Stimulated activated naive B cell treated with anti-CD40 and anti-IgM and Interleukin-4, amounts not matched to agents 10 μg/mL and 1 μg/mL and 100 μg/mL, for 72 hours (primary cell): Measurements from ENCODE around the gene TERF2IP.
A peak's percentile ranks its signal among the peaks of the same experiment; 100 is the strongest.

Experiments used
- ATAC-seq, 2 donors: fragments of 150-1000 bp; cut with Tn5 transposase; replicated peaks; 2 replicates each; pipeline ENCODE4 v1.10.0; 2021; ENCODE audit warnings: moderate library complexity in 1 of 2
- DNase-seq: peaks from one replicate; pipeline ENCODE4 v3.0.0; 2021
- H3K27ac Mint-ChIP-seq: one replicate; pipeline ENCODE4 v1.8.0; 2022; ENCODE audit warnings: mild to moderate bottlenecking, mixed read lengths
- H3K27me3 Mint-ChIP-seq, 2 donors: one replicate each; pipeline ENCODE4 v1.8.0; 2022; ENCODE audit warnings: mixed read lengths in 2 of 2
- H3K36me3 Mint-ChIP-seq, 2 donors: one replicate each; pipeline ENCODE4 v1.8.0; 2022; ENCODE audit warnings: mixed read lengths in 2 of 2, mild to moderate bottlenecking in 1 of 2
- H3K4me1 Mint-ChIP-seq, 2 donors: one replicate each; pipeline ENCODE4 v1.8.0; 2022; ENCODE audit warnings: mixed read lengths in 2 of 2, mild to moderate bottlenecking in 1 of 2
- H3K4me3 Mint-ChIP-seq, 2 donors: one replicate each; pipeline ENCODE4 v1.8.0; 2022; ENCODE audit warnings: mild to moderate bottlenecking in 2 of 2, mixed read lengths in 2 of 2, moderate library complexity in 1 of 2
- H3K9me3 Mint-ChIP-seq, 2 donors: one replicate each; pipeline ENCODE4 v1.8.0; 2022; ENCODE audit warnings: mixed read lengths in 2 of 2, mild to moderate bottlenecking in 1 of 2

TERF2IP gene, protein sequence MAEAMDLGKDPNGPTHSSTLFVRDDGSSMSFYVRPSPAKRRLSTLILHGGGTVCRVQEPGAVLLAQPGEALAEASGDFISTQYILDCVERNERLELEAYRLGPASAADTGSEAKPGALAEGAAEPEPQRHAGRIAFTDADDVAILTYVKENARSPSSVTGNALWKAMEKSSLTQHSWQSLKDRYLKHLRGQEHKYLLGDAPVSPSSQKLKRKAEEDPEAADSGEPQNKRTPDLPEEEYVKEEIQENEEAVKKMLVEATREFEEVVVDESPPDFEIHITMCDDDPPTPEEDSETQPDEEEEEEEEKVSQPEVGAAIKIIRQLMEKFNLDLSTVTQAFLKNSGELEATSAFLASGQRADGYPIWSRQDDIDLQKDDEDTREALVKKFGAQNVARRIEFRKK

DNA sequence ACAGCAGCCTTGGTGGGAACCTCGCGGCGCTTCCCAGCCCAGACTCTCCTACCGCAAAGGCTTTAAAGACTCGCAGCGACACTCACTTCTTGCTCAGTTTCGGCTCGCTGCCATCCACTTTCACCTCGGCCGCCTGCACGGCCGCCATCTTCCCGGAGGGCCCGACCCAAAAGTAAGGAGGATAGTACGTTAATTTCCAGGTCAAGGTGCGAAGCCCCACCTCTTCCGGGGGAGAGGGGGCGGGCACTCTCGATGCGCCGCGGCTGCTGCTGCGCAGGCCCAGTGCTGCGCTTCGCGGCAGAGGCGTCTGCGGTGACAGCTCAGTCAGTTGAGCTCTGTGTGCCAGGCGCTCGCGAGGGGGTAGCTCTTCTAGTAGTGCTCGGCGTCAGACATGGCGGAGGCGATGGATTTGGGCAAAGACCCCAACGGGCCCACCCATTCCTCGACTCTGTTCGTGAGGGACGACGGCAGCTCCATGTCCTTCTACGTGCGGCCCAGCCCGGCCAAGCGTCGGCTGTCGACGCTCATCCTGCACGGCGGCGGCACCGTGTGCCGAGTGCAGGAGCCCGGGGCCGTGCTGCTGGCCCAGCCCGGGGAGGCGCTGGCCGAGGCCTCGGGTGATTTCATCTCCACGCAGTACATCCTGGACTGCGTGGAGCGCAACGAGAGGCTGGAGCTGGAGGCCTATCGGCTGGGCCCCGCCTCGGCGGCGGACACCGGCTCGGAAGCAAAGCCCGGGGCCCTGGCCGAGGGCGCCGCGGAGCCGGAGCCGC is at the start of gene TERF2IP, which contains the start of gene KARS1:
Gene TERF2IP, plus strand, starts transcription at position 282 of the 773 bp plus-strand sequence. Its CDS starts 110 bp downstream, at position 392.
Gene KARS1, minus strand, starts transcription at position 174 of the 773 bp plus-strand sequence. Its CDS starts 26 bp downstream, at position 148.
- H3K36me3 Mint-ChIP-seq = peaks cover 30 to 40% of the 10 kb centered on the region in 2 donors
- ATAC-seq (peak; percentile 90 to 94), DNase-seq (peak; percentile 95)
- H3K27ac Mint-ChIP-seq = peak within 1 kb of the TSS; percentile 99
- no peaks in the 10 kb centered on the region for H3K9me3 Mint-ChIP-seq
- no peaks in the 10 kb centered on the region for H3K27me3 Mint-ChIP-seq
- H3K4me1 Mint-ChIP-seq = peaks cover 22 to 45% of the 10 kb centered on the region in 2 donors
- peak within 1 kb of the TSS; percentile 97 for H3K4me3 Mint-ChIP-seq

DNA sequence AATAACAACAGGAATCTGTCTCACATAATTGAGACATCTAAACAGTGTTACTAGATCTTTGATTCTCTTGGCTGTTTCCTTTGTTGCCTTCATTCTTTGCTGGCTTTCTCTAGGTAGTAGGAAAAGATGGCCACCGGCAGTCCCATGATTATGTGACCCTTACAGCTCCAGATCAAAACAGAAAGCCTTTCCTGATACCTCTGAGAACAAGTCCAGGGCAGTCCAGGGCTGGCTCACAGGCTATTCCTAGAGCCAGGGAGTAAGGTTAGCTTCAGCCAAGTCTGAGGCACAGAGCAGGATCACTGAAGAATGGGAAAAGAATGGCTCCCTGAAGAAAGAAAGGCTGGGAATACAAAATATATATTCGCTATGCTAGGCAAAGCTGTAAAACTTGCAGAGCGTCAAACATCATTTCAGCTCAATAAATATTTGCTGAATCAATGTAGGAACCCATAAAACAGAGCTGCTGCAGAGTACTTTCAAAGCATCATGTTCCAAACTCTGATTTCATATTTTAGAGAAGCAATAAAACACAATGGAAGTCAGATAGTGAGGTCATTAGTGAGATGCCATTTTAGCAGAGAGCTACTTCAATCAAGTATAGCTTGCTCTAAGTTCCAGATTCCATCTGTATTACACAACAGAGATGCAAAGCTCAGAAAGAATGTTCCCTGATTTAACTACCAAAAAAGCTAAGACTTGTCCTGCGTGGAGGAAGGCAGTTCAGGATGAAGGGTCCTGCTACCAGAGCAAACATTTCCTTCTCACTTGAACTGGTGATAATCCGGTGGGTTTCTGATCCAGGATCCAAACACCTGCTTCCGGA is 47.9 kb upstream of the TERF2IP start:
- Mint-ChIP-seq H3K9me3 (peaks cover 9 to 13% of the 10 kb centered on the region in 2 donors), H3K4me3 (no peak overlapping the region), H3K27ac (peak overlapping the region; percentile 47), H3K27me3 (no peaks in the 10 kb centered on the region), H3K4me1 (no peaks in the 10 kb centered on the region), H3K36me3 (peaks cover 55 to 71% of the 10 kb centered on the region in 2 donors)
- DNase-seq (no peak), ATAC-seq (no peak)

DNA sequence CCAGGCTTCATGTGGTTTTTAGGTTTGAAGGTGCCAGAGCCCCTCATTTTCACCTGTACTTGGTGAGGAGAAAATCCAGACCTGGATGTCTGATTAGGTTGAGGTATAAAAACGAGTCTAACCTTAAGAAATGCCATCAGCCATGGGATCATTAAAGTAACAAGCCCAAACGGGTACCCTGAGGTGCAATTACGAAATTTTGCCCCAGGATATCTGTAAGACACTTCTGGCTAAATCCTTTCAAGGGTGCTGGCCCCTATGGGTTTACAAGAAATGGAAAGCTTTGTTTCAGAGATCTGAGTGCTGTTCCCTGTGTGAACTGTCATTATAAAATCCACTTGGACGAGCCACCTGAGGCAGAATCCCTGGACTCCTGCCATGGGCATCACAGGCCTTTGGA is 44.3 kb upstream of the TERF2IP start:
- H3K27ac Mint-ChIP-seq = no peak overlapping the region
- ATAC-seq (no peak), DNase-seq (no peak)
- peaks cover 56 to 78% of the 10 kb centered on the region in 2 donors for H3K36me3 Mint-ChIP-seq
- H3K9me3 Mint-ChIP-seq = peaks cover 7 to 8% of the 10 kb centered on the region in 2 donors
- H3K27me3 Mint-ChIP-seq = no peaks in the 10 kb centered on the region
- no peak overlapping the region for H3K4me3 Mint-ChIP-seq
- no peaks in the 10 kb centered on the region for H3K4me1 Mint-ChIP-seq

DNA sequence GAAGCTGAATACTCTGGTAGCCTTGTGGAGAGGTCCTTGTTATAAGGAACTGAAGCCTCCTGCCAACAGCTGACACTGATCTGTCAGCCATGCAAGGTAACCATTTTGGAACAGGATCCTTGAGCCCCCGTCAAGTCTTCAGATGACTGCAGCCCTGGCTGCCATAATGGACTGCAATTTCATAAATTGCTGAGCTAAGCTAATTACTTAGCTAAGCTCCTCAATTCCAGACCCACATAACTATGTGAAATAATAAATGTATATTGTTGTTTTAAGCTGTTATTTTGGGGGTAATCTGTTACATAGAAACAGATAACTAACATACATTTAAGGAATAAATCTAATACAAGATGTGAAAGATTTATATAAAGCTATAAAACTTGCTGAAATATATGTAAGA is 41.1 kb upstream of the TERF2IP start:
- no peaks in the 10 kb centered on the region for H3K27me3 Mint-ChIP-seq
- no peaks in the 10 kb centered on the region for H3K4me1 Mint-ChIP-seq
- peaks cover 42 to 56% of the 10 kb centered on the region in 2 donors for H3K36me3 Mint-ChIP-seq
- H3K4me3 Mint-ChIP-seq = no peak overlapping the region
- H3K9me3 Mint-ChIP-seq = peaks cover 7 to 8% of the 10 kb centered on the region in 2 donors
- DNase-seq (no peak), ATAC-seq (no peak)
- no peak overlapping the region for H3K27ac Mint-ChIP-seq

DNA sequence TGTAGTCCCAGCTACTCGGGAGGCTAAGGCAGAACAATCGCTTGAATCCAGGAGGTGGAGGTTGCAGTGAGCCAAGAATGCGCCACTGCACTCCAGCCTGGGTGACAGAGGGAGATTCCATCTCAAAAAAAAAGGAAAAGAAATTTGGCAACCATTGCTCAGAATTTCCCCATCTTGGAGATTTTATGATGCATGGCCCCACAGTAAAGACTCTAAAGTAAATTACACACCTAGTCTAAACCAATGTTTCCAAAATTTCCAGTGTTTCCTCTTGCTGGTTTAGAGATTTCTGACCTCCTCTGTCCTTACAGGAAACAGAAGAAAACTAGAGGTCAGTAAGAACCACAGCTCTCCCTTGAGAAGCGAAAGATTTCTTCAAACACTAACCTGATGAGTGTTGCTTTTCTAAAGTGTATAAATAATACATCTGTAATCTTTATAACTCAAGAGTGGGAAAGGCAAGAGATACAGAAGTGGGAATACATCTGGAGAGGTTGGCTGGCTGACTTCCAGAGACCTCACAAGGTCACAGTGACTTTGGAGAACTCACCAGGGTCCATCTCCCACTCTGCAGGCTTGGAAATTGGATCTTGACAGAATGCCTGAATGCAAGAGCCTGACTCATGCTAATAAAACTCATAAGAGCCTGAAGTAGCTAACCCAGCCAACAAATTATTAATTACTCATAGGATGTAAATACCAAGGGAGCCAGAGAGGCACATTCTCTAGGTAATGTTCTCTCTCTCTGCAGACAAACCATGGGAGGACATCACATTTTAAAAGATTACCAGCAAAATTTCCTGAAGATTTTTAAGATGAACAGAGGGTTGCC is 33.3 kb upstream of the TERF2IP start:
- Mint-ChIP-seq H3K4me3 (no peak overlapping the region), H3K36me3 (peaks cover 38 to 58% of the 10 kb centered on the region in 2 donors), H3K27me3 (no peaks in the 10 kb centered on the region), H3K27ac (peak overlapping the region; percentile 9), H3K9me3 (no peaks in the 10 kb centered on the region), H3K4me1 (no peaks in the 10 kb centered on the region)
- DNase-seq = no peak
- no peak for ATAC-seq

DNA sequence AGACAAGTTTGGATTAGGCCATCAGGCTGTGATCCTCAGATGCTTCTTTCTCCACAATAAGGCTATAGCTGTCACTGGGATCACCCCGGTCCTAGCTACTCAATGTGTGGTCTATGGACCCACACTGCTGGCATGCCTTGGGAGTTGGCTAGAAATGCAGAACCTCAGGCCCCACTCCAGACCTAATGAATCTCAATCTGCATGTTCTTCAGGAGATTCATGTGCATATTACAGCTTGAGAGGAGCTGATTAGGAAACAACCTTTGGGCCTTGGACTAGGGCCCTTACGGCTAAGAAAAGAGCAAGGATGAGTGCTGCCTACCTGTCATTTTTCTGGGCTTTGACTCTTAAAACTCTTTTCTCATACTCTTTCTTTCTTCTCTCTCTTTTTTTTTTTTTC is 32.0 kb upstream of the TERF2IP start:
- H3K4me1 Mint-ChIP-seq = peaks cover 5 to 7% of the 10 kb centered on the region in 2 donors
- H3K36me3 Mint-ChIP-seq = peaks cover 45 to 66% of the 10 kb centered on the region in 2 donors
- no peak for DNase-seq
- no peaks in the 10 kb centered on the region for H3K27me3 Mint-ChIP-seq
- no peaks in the 10 kb centered on the region for H3K9me3 Mint-ChIP-seq
- H3K4me3 Mint-ChIP-seq = no peak overlapping the region
- no peak for ATAC-seq
- no peak overlapping the region for H3K27ac Mint-ChIP-seq

DNA sequence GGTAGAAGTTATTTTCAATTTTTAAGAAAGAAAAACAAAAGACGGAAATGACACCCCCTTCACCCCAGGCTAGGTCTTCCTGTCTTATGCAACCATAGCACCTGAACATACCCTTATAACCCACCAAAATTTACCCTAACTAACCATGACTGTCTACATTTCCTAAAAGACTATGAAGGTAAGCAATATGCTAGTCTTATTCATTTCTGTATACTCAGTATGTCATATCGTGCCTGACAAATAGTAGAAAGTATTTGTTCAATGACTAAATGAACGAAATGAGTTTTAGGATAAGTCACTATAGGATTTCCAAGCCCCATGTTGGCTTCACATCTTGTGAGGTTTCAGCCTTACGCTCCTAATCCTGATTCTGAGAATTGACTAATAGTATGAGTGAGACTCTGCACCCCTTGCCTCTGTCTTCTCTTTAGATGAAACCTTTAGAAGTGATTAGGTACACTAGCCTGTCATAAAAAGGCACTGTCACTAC is 31.0 kb upstream of the TERF2IP start:
- no peak for DNase-seq
- Mint-ChIP-seq H3K9me3 (no peaks in the 10 kb centered on the region), H3K4me1 (peaks cover 12 to 16% of the 10 kb centered on the region in 2 donors), H3K4me3 (no peak overlapping the region), H3K27me3 (no peaks in the 10 kb centered on the region), H3K36me3 (peaks cover 48 to 69% of the 10 kb centered on the region in 2 donors), H3K27ac (no peak overlapping the region)
- no peak for ATAC-seq

DNA sequence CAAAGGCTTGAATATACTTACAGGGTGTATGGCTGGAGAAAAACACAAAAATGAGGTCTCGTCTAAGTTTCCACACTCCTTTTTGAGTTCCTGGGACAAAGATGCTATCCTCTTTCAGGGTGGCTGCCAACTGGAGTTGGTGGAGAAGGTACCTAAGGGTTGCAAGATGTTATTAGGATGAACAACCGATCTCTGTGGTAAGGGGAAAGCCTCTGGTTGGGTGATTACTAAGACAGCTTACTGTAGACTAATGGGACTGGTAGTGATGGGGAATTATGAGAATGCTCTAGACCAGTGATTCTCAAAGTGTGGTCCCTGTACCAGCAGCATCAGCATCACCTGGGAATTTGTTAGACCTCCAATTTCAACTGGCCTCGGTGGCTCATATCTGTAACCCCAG is 30.5 kb upstream of the TERF2IP start:
- no peaks in the 10 kb centered on the region for H3K27me3 Mint-ChIP-seq
- no peak overlapping the region for H3K27ac Mint-ChIP-seq
- H3K9me3 Mint-ChIP-seq = no peaks in the 10 kb centered on the region
- no peak overlapping the region for H3K4me3 Mint-ChIP-seq
- no peak for DNase-seq
- H3K36me3 Mint-ChIP-seq = peaks cover 47 to 67% of the 10 kb centered on the region in 2 donors
- H3K4me1 Mint-ChIP-seq = peaks cover 15 to 22% of the 10 kb centered on the region in 2 donors
- no peak for ATAC-seq

DNA sequence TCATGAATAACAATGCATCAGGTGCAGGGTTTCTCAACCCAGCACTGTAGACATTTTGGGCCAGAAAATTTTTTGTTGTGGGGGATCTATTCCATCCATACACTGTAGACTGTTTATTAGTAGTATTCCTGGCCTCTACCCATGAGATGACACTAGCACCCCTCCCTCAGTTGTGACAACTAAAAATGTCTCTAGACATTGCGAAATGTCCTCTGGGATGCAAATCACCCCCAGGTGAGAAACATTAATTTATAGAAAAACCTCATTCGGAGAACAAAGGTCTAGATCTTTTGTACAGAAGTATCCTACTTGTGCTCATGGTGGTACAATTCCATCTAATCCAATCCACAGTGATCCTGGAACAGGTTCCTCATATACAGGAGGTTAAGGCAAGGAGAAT is 28.8 kb upstream of the TERF2IP start:
- Mint-ChIP-seq H3K4me3 (no peak overlapping the region), H3K36me3 (peaks cover 32 to 50% of the 10 kb centered on the region in 2 donors)

DNA sequence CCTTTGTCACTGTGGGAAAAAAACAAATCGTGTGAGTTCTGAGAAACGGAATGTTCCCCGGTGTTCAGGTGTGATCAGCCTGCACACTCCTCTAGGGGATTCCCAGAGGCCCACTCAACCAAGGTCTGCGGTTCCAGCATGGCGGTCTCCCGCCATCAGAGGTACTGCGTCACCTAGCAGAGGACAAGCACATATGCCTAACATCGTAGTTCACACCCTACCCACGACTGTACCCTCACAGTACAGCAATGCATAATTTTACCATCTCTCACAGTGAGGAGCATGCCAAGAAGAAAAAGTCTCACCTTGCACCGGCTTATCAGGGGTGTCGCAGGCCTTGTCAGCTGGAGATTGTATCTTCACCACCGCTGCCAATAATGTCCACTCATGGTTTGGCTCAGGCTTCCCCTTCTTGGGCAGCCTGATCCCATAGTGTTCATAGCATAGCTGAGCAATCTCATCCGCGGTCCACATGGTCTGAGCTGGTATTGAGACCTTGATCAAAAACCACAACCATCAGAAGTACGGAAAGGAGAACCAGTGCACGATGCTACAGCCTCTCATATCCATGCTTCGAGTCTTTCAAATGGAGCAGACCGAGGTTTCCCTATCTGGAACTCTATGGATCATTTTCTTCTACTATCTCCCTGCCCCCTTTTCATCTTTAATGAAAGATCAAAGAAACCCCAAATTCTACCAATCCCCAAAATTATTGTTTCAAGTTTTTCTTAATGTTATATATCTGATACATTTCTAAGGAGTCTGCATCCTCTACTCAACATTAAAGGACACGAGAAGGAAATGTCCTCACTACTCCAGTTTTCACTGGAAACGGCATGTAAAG is 27.0 kb upstream of the TERF2IP start:
- ATAC-seq = no peak
- Mint-ChIP-seq H3K36me3 (peaks cover 31 to 52% of the 10 kb centered on the region in 2 donors), H3K4me1 (peaks cover 16 to 28% of the 10 kb centered on the region in 2 donors), H3K9me3 (no peaks in the 10 kb centered on the region), H3K4me3 (no peak overlapping the region), H3K27me3 (no peaks in the 10 kb centered on the region), H3K27ac (no peak overlapping the region)
- DNase-seq = no peak

More for the DNA sequence above, 28.8 kb upstream of the TERF2IP start:
- DNase-seq (no peak), ATAC-seq (no peak)
- Mint-ChIP-seq H3K9me3 (no peaks in the 10 kb centered on the region), H3K27me3 (no peaks in the 10 kb centered on the region), H3K4me1 (peaks cover 15 to 28% of the 10 kb centered on the region in 2 donors), H3K27ac (no peak overlapping the region)

DNA sequence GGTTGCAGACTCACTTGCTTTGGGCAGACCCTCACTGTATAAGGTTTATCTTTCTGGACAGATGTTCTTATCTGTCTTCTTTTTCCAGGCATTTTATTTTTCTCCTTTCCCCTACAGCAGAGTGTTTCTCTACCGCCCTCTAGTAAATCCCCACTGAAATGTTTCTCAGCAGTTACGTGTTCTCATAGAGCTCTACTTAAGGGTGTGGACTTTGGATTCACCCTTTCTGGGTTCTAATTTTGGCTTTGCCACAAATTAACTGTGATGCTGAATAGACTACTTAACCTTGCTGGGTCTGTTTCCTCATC is 26.4 kb upstream of the TERF2IP start:
- H3K4me1 Mint-ChIP-seq = peaks cover 16 to 28% of the 10 kb centered on the region in 2 donors
- no peaks in the 10 kb centered on the region for H3K27me3 Mint-ChIP-seq

DNA sequence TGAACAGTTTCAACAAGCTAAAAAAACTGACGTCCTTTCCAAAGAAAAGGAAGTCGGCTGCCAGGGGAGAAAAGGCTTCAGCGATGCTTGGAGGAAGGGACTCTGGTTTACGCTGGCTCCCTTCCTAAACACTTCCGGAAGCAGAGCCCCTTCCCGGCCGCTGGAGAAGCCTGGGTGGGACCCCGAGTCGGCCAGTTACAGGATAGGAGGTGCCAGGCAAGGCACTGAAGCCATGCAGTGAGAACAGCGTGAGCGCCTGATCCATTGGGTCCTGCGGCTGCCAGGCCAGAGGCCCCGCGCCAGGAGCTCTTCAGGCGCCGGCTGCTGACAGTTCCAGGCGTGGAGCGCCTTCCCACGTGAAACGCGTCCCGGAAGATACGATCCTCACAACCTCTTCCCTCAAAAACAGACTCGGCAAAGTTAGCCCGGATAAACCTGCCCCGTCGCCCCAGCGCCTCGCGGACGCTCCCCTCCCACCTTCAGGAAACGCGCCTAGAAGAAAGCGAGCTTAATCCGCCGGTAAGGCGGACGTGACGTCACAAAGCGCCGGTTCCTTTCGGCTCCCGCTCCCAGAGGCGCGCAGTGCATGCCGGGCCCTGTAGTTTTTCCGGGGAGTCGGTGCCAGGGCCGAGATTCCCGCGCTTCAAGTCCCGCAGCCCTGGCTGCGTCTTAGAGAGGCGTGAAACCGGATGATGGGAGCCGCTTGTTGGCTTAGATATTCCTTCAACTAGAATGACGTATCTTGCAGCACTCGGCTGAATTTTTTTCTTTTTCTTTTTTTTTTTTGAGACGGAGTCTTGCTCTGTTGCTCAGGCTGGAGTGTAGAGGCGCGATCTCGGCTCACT is 24.6 kb upstream of the TERF2IP start, which contains the start of gene ADAT1:
Gene ADAT1, minus strand, starts transcription at position 521 of the 845 bp plus-strand sequence. CDS start 2,482 bp downstream, outside the sequence.
- H3K4me1 Mint-ChIP-seq = peaks cover 19 to 28% of the 10 kb centered on the region in 2 donors
- H3K9me3 Mint-ChIP-seq = no peaks in the 10 kb centered on the region
- peak within 1 kb of the TSS; percentile 97 for H3K27ac Mint-ChIP-seq
- H3K27me3 Mint-ChIP-seq = no peaks in the 10 kb centered on the region
- peaks cover 40 to 55% of the 10 kb centered on the region in 2 donors for H3K36me3 Mint-ChIP-seq
- DNase-seq (peak; percentile 96), ATAC-seq (peak; percentile 97 to 99)
- H3K4me3 Mint-ChIP-seq = peak within 1 kb of the TSS; percentile 93 to 99

More for the DNA sequence above, 26.4 kb upstream of the TERF2IP start:
- H3K36me3 Mint-ChIP-seq = peaks cover 33 to 52% of the 10 kb centered on the region in 2 donors
- ATAC-seq (no peak), DNase-seq (no peak)
- H3K9me3 Mint-ChIP-seq = no peaks in the 10 kb centered on the region
- H3K4me3 Mint-ChIP-seq = no peak overlapping the region
- H3K27ac Mint-ChIP-seq = no peak overlapping the region
